ENCODE data around the gene RIN3. TPM values are rescaled to one million over a fixed set of nuclear protein-coding genes. Genes with fewer than 3 reads are reported as not detected.

The RIN3 gene
- total RNA-seq, 1 experiment from 2014 or later, result 1.5 TPM

DNA sequence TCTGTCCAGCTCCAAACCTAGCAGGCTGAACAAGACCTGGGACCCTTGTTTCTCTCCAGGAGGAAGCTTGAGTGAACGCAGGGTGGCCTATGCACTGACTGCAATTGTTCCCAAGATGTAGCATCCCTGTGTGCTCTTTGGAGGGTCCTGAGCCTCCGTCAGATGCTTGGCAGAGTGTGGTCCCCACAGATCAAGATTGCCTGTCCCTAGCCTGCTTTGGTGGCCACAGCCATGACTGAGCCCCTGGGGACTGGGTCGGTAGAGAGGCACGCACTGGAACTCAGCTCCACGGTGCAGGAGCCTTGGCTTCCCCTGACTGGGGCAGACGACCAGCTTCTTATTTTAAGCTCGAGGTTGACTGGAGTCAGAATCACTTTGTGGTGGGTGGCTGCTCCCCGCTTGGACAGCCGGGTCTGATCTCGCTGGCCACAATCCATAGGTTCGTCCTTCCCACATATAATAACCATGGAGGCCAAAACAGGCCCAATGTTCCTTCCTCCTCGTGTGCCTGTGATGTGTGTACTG, 137.1 kb downstream of the RIN3 start:
- H3K4me3 Mint-ChIP-seq, result no peak overlapping the region
- Histone ChIP-seq H3K27me3 (ENCODE audit: insufficient read depth, low read length) (no peaks in the 10 kb centered on the region), H2AK5ac (ENCODE audit: insufficient read length, low read length) (no peak overlapping the region), H2BK20ac (ENCODE audit: low read depth, low read length, poor library complexity, severe bottlenecking) (no peak overlapping the region), H3K56ac (ENCODE audit: insufficient read length, low read depth, low read length) (no peak overlapping the region), H3K27ac (ENCODE audit: insufficient read length, low read depth, low read length) (no peak overlapping the region), H3K4me1 (ENCODE audit: insufficient read depth, low read length) (no peaks in the 10 kb centered on the region), H3K14ac (ENCODE audit: insufficient read depth, low read length) (no peak overlapping the region), H2BK15ac (ENCODE audit: low read depth, low read length) (no peak overlapping the region), H3K4ac (ENCODE audit: low read depth, low read length) (no peak overlapping the region), H3K18ac (ENCODE audit: insufficient read length, low read depth, low read length) (no peak overlapping the region), H2BK12ac (ENCODE audit: insufficient read length, low read depth, low read length) (no peak overlapping the region), H3K9me3 (ENCODE audit: control insufficient read depth, low read depth, low read length) (no peaks in the 10 kb centered on the region), H3K23ac (ENCODE audit: insufficient read length, low read depth, low read length) (no peak overlapping the region), H3K23me2 (ENCODE audit: insufficient read length, low read depth, low read length, poor library complexity, severe bottlenecking) (no peaks in the 10 kb centered on the region), H4K91ac (ENCODE audit: insufficient read length, low read depth, low read length) (no peak overlapping the region), H2AFZ (ENCODE audit: low read length) (no peak overlapping the region), H3K79me2 (ENCODE audit: insufficient read depth, low read length) (no peaks in the 10 kb centered on the region), H4K5ac (ENCODE audit: insufficient read length, low read depth, low read length) (no peak overlapping the region), H3K4me2 (ENCODE audit: insufficient read depth, insufficient read length, low read length) (no peak overlapping the region), H3K9ac (ENCODE audit: extremely low read depth, insufficient read length, low read length) (no peak overlapping the region), H3K79me1 (ENCODE audit: insufficient read depth, low read depth, low read length, poor library complexity, severe bottlenecking) (no peaks in the 10 kb centered on the region), H2BK120ac (ENCODE audit: low read depth, low read length, poor library complexity, severe bottlenecking) (no peak overlapping the region), H2BK5ac (ENCODE audit: insufficient read length, low read length) (no peak overlapping the region), H4K8ac (replicated peaks; ENCODE audit: insufficient read length, low read depth, low read length) (no peak overlapping the region), H3T11ph (ENCODE audit: low read length) (no peak overlapping the region), H4K20me1 (ENCODE audit: control insufficient read depth, insufficient read depth, insufficient read length) (no peaks in the 10 kb centered on the region)
- no CpG with 5 or more reads among the region's 12 CpGs for WGBS (ENCODE audit: extremely low coverage, insufficient read length, low lambda C conversion rate)
- no peak overlapping the region for H3K27ac Mint-ChIP-seq
- TF ChIP-seq, protein P1, sequence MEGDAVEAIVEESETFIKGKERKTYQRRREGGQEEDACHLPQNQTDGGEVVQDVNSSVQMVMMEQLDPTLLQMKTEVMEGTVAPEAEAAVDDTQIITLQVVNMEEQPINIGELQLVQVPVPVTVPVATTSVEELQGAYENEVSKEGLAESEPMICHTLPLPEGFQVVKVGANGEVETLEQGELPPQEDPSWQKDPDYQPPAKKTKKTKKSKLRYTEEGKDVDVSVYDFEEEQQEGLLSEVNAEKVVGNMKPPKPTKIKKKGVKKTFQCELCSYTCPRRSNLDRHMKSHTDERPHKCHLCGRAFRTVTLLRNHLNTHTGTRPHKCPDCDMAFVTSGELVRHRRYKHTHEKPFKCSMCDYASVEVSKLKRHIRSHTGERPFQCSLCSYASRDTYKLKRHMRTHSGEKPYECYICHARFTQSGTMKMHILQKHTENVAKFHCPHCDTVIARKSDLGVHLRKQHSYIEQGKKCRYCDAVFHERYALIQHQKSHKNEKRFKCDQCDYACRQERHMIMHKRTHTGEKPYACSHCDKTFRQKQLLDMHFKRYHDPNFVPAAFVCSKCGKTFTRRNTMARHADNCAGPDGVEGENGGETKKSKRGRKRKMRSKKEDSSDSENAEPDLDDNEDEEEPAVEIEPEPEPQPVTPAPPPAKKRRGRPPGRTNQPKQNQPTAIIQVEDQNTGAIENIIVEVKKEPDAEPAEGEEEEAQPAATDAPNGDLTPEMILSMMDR (conservative IDR thresholded peaks at IDR 0.05), result no peak
- H3K4me1 Mint-ChIP-seq, result 0 out of 4 replicates have a peak, but pooled peaks cover 0 to 2% of the 10 kb centered on the region in 2 experiments
- DNase-seq, result no peak
- no peaks in the 10 kb centered on the region for H3K9me3 Mint-ChIP-seq
- H3K36me3 Mint-ChIP-seq (ENCODE audit: insufficient read depth in 1 of 3, low read depth in 3 of 3), result no peaks in the 10 kb centered on the region; a peak in 1 of 7 replicates
- H3K27me3 Mint-ChIP-seq (ENCODE audit: low read depth), result peaks cover 2% of the 10 kb centered on the region; the same call in 1 of the 2 replicates
